Measurements from ENCODE around the gene CNTFR. TPM values are rescaled to one million over a fixed set of nuclear protein-coding genes. Genes with fewer than 3 reads are reported as not detected.

The CNTFR gene
- total RNA-seq, 2 donors from 2014 or later = 1.6 to 16.8 TPM

DNA sequence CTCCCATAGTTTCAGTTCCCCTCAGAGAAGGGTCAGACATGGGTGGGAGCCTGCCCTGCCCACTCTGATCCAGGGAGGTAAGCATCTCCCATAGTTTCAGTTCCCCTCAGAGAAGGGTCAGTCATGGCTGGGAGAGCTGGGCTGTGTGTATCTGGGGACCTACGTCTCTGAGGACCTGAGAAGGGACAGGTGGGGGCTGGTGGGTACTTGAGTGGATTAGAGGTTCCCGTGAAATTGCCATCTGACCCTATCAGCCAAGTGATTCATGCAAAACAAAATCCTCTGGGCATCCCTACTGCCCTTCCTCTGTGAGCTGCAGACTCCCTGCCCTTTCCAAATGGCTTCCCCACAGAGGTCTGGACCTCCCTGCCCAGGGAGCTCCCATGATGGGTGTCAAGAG, 70.6 kb downstream of the CNTFR start:
- no peak for ATAC-seq
- TF ChIP-seq POLR2A (IDR thresholded peaks at IDR 0.05) = no peak
- TF ChIP-seq, protein P1, sequence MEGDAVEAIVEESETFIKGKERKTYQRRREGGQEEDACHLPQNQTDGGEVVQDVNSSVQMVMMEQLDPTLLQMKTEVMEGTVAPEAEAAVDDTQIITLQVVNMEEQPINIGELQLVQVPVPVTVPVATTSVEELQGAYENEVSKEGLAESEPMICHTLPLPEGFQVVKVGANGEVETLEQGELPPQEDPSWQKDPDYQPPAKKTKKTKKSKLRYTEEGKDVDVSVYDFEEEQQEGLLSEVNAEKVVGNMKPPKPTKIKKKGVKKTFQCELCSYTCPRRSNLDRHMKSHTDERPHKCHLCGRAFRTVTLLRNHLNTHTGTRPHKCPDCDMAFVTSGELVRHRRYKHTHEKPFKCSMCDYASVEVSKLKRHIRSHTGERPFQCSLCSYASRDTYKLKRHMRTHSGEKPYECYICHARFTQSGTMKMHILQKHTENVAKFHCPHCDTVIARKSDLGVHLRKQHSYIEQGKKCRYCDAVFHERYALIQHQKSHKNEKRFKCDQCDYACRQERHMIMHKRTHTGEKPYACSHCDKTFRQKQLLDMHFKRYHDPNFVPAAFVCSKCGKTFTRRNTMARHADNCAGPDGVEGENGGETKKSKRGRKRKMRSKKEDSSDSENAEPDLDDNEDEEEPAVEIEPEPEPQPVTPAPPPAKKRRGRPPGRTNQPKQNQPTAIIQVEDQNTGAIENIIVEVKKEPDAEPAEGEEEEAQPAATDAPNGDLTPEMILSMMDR (IDR thresholded peaks at IDR 0.05) = no peak

GRCh38 chr9:34518110-34518616, 71.4 kb downstream of the CNTFR start:
- no peaks in the 10 kb centered on the region for H3K9me3 ChIP-seq
- DNase-seq (no peak), ATAC-seq (no peak)
- 67 to 73% methylated on average over 5 to 6 of the region's 6 CpGs for WGBS, 2 donors
- no peaks in the 10 kb centered on the region for H3K27me3 ChIP-seq
- TF ChIP-seq POLR2A (IDR thresholded peaks at IDR 0.05) = no peak
- TF ChIP-seq, protein P1 (IDR thresholded peaks at IDR 0.05) = no peak
- intact Hi-C loops (cut with DNase I) = no loop called here
- H3K36me3 ChIP-seq (replicated peaks in 1 of 2; ENCODE audit: insufficient read depth in 1 of 2, low read depth in 2 of 2) = no peaks in the 10 kb centered on the region
- H3K27ac ChIP-seq = no peak overlapping the region
- peaks cover 6% of the 10 kb centered on the region for H3K4me1 ChIP-seq
- no peak overlapping the region for H3K4me3 ChIP-seq

More for the DNA sequence above, 70.6 kb downstream of the CNTFR start:
- H3K9me3 ChIP-seq = no peaks in the 10 kb centered on the region
- no peak for DNase-seq
- no peak overlapping the region for H3K4me3 ChIP-seq
- intact Hi-C loops (cut with DNase I) = no loop called here
- H3K36me3 ChIP-seq (replicated peaks in 1 of 2; ENCODE audit: insufficient read depth in 1 of 2, low read depth in 2 of 2) = no peaks in the 10 kb centered on the region
- H3K4me1 ChIP-seq = peaks cover 11% of the 10 kb centered on the region
- H3K27me3 ChIP-seq = no peaks in the 10 kb centered on the region
- 51 to 62% methylated on average over 2 of the region's 2 CpGs for WGBS, 2 donors
- H3K27ac ChIP-seq = no peak overlapping the region

DNA sequence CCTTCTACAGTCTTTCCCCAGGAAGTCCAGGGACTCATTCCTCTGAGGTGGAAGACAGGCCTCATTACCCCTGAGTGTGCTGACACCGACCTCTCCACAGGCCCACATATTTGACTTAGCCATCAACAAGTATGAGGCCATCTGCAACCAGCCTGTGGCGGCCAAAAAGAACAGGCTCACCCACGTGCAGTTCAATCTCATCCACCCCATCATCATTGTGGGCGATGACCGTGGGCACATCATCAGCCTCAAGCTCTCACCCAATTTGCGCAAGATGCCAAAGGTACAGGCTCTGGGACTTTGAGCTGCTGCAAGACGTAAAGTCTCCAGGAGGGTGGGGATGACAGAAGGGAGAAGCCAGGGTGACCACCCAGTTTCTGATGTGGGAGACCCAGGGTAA, 72.3 kb downstream of the CNTFR start:
- TF ChIP-seq, protein P1 (IDR thresholded peaks at IDR 0.05) = no peak
- TF ChIP-seq POLR2A (IDR thresholded peaks at IDR 0.05) = no peak
- H3K9me3 ChIP-seq = no peaks in the 10 kb centered on the region
- H3K4me1 ChIP-seq = peaks cover under 1% of the 10 kb centered on the region
- 75 to 80% methylated on average over 7 of the region's 7 CpGs for WGBS, 2 donors
- no peak overlapping the region for H3K4me3 ChIP-seq
- intact Hi-C loops (cut with DNase I) = no loop called here
- ATAC-seq = no peak
- DNase-seq = no peak
- H3K27me3 ChIP-seq = no peaks in the 10 kb centered on the region
- H3K36me3 ChIP-seq (replicated peaks in 1 of 2; ENCODE audit: insufficient read depth in 1 of 2, low read depth in 2 of 2) = no peaks in the 10 kb centered on the region
- no peak overlapping the region for H3K27ac ChIP-seq

- Histone ChIP-seq H3K27ac (no peak overlapping the region), H3K4me1 (no peaks in the 10 kb centered on the region), H3K36me3 (replicated peaks in 1 of 2; ENCODE audit: insufficient read depth in 1 of 2, low read depth in 2 of 2) (no peaks in the 10 kb centered on the region), H3K4me3 (no peak overlapping the region), H3K27me3 (no peaks in the 10 kb centered on the region), H3K9me3 (no peaks in the 10 kb centered on the region)
- no peak for ATAC-seq
- TF ChIP-seq, protein P1 (IDR thresholded peaks at IDR 0.05) = no peak
- no peak for TF ChIP-seq POLR2A (IDR thresholded peaks at IDR 0.05)
- 87 to 92% methylated on average over 3 of the region's 3 CpGs for WGBS, 2 donors
- DNase-seq = no peak
- intact Hi-C loops (cut with DNase I) = no loop called here
Observed at GRCh38 chr9:34515959-34516358, 73.6 kb downstream of the CNTFR start.

DNA sequence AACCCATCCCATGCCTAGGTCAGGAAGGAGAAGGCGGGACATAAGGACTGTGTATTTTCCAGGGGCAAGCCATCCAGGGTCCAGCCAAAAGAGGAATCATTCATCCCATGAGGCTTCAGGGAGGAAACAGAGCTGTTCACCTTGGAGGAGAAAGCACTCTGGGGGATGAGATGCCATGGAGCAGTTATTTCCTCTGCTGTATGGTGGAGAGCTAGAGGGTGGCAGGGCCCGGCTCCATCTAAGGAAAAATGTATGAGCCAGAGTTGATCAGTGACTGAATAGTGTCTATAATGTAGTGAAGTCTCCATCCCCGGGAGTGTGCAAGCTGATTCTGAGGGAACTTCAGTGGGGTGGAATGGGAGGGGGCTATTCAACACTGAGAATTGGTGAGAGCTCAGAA, 74.7 kb downstream of the CNTFR start:
- Histone ChIP-seq H3K4me1 (no peaks in the 10 kb centered on the region), H3K27me3 (no peaks in the 10 kb centered on the region), H3K9me3 (no peaks in the 10 kb centered on the region), H3K27ac (no peak overlapping the region), H3K36me3 (replicated peaks in 1 of 2; ENCODE audit: insufficient read depth in 1 of 2, low read depth in 2 of 2) (no peaks in the 10 kb centered on the region), H3K4me3 (no peak overlapping the region)
- intact Hi-C loops (cut with DNase I) = no loop called here
- no peak for ATAC-seq
- TF ChIP-seq POLR2A (IDR thresholded peaks at IDR 0.05) = no peak
- TF ChIP-seq, protein P1 (IDR thresholded peaks at IDR 0.05) = no peak
- no peak for DNase-seq
- 79 to 96% methylated on average over 3 of the region's 3 CpGs for WGBS, 2 donors

All from body of pancreas (tissue), 4 donors.